IPS DF 4.7 (cell line): ENCODE results near the gene IFNL1.
A peak's percentile ranks its signal among the peaks of the same experiment; 100 is the strongest.
"Not testable (repeated sequence)": the region's sequence is repeated elsewhere in the genome, so short reads cannot be mapped to it uniquely, and the experiment has no call there.

Experiments
- DNase-seq: peaks from one replicate; pipeline ENCODE4 v3.0.0-alpha.2; 2013; ENCODE audit warnings: low spot score; ENCODE audit errors: extremely low read depth

IFNL1 gene

DNA sequence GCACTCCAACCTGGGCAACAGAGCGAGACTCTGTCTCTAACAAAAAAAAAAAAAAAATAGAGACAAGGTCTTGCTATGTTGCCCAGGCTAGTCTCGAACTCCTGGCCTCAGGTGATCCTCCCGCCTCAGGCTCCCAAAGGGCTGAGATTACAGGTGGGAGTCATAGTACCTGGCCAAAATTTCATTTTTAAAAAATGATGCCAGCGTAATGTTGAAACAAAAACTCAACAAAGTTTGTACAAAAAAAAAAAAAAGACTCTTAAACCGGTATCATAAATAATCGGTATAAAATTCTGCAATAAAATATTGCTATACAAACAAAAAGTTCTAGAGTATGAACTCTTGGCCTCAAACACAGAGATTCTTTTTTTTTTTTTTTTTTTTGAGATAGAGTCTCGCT is 36.1 kb downstream of the IFNL1 start:
- no peak for DNase-seq

DNA sequence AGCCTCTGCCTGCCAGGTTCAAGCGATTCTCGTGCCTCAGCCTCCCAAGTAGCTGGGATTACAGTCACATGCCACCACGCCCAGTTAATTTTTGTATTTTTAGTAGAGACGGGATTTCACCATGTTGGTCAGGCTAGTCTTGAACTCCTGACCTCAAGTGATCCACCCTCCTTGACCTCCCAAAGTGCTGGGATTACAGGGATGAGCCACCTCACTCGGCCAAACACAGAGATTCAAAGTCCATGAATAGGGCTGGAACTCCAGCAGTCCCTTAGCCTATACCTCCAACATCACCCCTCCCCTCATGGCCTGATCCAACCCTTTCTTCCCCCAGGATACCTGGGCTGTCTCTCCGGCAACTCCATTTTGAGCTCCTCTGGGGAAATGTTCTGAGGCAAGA is 36.5 kb downstream of the IFNL1 start:
- DNase-seq = not testable (repeated sequence)

DNA sequence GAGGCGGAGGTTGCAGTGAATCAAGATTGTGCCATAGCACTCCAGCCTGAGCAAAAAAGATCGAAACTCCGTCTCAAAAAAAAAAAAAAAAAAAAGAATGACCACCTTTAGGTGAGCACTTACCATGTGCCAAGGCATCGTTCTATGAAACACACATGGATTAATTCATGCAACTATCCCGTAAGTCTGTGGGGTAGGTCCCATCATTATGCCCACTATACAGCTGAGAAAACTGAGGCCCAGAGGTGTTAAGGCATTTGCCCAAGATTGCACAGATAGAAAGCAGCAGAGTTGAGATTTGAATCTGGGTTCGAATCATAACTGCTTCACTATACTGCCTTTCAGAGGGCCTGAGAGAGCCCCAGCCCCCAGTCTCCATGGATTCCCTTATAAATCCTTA is 37.3 kb downstream of the IFNL1 start:
- DNase-seq = no peak

DNA sequence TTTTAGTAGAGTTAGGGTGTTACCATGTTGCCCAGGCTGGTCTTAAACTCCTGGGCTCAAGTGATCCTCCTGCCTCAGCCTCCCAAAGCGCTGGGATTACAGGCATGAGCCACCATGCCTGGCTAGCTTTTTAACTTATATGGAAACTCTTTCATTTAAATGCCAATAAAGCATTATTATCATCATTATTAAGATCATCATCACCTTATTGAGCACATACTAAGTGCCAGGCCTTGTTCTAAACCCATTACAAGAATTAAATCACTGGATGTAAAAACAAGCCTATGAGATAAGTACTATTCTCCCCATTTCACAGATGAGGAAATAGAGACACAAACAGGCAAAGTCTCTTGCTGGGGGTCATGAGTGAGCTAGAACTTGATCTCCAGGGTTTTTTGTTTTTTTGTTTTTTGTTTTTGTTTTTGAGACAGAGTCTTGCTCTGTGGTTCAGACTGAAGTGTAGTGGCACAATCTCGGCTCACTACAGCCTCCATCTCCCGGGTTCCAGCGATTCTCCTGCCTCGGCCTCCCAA is 38.3 kb downstream of the IFNL1 start:
- DNase-seq = no peak

DNA sequence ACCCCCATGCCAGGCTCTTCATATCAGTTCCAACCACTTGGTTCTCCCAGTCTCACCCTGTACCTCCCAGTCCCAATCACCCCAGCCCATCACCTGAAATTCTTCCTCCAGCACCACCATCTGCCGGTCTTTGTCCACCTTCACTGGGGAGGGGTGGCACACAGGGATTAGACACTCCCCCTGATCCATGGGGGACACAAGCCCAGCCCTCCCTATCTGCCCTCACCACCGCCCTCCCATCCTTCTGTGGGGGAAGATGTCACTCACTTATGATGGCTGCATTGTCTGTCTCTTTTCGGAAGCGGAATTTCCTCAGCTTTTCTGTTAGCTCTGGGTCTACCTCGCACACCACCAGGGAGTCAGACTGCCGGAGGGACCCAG is 39.0 kb downstream of the IFNL1 start:
- DNase-seq = no peak

DNA sequence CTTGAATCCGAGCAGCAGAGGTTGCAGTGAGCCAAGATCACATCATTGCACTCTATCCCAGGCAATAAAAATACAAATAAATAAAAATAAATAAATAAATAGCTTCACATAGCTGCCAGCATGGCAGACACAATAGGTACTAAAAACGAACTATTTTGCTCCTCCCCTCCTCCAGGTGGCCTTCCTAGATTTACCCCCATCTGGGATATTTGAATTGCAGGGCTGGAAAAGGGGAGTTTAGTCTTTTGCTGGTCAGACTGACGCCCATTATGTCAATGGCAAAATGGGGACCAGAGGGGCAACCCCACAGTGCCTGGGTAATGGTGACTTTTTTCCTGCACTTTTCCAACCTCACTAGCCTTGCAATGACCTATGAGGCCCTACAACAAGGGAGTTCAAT is 40.3 kb downstream of the IFNL1 start:
- DNase-seq = no peak

DNA sequence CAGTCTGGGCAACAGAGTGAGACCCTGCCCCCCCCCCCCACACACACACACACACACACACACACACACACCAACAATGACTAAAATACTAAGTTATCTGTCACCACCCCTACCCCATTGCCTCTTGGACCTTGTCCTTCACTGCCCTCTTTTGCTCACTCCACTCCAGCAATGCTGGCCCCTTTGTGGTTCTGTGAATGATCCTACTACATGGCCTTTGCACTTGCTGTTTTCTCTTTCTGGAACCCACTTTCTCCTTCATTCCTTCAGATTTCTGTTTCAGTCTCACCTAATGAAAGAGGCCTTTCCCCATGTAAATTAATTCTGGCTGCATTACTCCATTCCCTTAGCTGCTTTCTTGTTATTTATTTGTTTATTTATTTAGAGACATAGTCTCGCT is 43.5 kb downstream of the IFNL1 start:
- DNase-seq = no peak

DNA sequence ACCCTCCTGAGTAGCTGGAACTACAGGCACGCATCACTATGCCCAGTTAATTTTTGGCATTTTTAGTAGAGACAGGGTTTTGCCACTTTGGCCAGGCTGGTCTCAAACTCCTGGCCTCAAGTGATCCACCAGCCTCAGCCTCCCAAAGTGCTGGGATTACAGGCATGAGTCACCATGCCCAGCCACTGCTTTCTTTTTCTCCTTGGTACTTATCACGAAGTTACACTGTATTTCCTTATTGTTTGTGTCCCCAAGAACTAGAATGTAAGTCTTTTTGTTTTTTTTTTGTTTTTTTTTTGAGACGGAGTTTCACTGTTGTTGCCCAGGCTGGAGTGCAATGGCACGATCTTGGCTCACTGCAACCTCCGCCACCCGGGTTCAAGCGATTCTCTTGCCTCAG is 43.9 kb downstream of the IFNL1 start:
- not testable (repeated sequence) for DNase-seq

DNA sequence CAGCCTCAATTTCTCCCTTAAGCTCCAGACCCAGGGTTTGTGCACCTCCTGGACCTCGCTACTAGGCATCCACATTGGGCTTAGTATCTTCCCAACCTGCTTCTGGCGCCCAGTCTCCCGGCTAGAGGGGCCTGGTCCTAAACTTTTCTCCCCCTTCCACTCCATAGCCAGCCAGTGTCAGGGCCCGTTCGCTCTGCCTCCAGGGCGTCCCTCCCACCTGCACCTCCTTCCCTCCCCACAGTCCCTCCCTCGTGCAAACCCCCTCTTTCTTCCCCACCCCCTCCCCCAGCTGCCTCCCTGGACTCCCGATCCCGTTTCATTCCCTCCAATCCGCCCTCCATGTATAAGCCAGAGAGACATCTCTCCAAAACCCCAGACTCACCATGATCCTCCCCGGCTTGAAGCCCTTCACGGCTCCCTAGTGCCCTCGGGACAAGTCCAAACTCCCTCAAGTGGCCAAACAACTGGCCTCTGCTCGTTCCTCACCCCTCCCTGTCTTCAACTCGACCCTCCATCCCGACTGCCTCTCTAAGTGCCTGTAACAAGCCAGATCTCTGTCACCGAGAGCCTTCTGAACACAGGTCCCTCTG is 45.0 kb downstream of the IFNL1 start:
- no peak for DNase-seq

DNA sequence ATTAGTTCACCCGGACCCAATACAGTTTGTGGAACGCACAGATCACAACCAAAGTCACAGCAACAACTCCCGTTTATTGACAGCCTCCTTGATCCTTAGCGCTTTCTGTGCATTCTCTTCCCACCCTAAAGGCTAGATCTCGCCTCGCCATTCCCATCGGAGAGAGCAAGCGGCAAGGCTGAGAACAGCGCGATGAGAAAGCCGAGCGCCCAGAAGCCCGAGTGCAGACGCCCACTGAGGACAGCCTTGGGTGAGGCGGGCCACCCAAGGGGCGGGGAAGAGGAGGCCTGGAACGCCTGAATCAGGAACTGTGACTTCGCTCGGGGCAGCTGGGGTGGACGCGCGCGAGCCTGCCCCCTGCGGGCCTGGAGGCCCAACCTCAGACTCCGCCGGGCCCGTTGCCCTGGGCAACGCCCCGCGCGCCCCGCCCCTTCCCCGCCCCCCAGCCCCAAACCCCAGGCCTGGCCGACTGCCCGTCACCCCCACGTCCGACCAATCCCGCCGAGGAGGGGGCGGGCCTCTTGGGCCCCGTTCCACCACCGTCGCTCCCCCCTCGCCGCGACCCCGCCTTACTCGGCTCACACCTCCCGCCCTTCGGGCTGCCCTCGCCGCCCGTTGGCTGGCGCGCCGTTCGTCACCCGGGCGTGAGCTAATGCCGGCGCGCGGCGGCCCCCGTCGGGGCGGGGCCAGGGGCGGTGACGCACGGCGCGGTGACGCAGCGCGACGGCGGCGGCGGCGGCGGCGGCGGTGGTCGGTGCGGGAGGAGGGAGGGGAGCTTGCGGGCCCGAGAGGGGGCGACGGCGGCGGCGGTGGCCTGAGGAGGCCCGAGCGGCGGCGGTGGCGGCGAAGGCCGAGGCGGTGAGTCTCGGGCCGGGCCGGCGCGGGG is 45.8 kb downstream of the IFNL1 start, which contains the start of gene SAMD4B:
Gene SAMD4B, plus strand, starts transcription at position 703 of the 886 bp plus-strand sequence. CDS start 14,473 bp downstream, outside the sequence.
- DNase-seq = peak; percentile 51

DNA sequence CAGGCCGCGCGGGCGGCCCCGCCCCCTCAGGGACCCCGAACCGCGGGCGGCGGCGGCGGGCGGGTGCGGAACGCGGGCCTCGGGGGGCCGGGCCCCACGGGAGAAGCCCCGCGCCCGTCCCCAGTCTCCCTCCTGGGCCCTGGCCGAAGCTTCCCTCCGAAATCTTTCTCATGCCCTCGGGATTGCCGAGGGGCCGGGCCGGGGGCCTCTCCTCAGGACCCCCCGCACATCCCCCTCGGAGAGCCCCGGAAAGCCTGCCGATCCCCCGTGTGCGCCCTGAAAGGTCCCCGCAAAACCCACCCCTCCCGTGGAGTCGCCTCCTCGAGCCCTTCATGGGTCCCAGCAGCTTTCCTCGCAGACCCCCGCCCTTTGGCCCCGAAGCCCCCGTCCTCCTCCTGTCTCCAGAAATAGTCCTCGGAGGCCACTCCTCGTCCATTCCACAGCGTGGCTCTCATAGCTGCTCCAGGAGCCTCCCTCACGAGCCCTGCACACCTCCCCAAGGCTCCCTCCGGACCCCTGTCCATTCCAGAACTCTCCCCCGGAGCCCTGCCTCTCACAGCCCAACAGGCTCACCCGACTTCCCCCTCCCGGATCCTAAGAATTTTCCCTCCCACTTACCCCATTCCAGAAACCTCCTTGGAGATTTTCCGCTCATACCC is 46.6 kb downstream of the IFNL1 start:
- no peak for DNase-seq

DNA sequence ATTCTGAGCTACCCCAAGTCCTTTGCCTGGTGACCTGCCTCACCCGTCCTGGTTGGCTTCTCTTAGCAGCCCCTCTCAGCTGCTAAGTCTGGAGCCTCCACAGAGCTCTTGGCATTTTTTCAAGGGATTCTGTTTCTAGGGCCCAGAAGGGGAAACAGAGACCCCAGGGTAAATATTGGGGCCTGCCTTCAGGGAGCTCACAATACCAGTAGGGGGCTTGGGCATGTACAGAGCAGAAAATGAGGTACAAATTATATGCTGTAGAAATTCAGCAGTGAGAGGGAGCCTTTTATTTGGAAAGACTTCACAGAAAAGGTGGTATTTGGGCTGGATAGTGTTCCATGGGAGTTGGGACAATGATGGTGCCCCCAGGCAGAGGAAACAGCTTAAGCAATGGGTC is 49.7 kb downstream of the IFNL1 start:
- no peak for DNase-seq

DNA sequence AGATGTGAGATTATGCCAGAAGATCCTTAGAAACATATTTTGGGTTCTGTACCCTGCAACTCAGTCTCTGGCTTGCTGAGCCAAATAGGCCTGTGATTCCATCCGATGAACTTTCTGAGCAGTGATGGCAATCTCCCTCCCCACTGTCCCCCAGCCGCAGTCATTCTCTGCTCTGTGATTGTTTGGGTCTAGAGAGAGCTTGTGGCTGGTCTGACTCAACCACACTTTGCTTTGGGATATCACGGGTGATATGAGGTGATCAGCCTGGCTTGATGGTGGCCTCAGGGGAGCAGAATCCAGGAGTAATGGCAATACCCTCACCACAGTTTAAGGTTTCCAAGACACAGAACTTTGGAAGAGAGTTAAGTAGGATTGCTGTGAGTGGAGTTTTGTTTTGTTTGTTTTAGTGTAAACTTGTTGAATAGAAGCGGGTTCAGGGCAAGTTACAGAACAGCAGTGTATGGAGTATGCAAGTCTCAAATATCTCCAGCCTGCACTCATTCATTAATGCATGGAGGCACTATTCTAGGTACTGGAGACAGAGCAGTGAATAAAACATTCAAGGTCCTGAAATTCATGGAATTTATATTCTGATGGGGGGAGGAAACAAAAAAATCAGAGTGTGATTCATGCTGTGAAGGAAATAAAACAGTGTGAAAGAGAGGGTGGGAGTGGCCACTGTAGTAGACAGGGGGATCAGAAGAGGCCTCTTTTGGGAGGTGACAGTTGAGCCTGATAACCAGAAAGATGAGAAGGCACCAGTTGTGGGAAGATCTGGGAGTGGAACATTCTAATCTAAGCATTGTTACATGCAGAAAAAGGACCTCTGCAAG is 51.3 kb downstream of the IFNL1 start:
- no peak for DNase-seq
